Panc1 (cell line): ENCODE results near the gene TAF15.

Source experiments
- POLR2AphosphoS5 ChIP-seq: IDR thresholded peaks from 2 replicates; pipeline ENCODE4 v1.6.1; 2012; ENCODE audit warnings: mild to moderate bottlenecking, low read depth, low read length, moderate library complexity
- SIN3A ChIP-seq: IDR thresholded peaks from 2 replicates; pipeline ENCODE4 v1.6.1; 2012; ENCODE audit warnings: low read depth, mild to moderate bottlenecking, low read length, moderate library complexity, borderline replicate concordance; ENCODE audit not compliant: insufficient read depth
- TCF7L2 ChIP-seq: IDR thresholded peaks from 2 replicates; pipeline ENCODE4 v1.6.1; 2011; ENCODE audit warnings: mild to moderate bottlenecking, low read depth, low read length, inconsistent platforms
- TF ChIP-seq, protein P1 (sequence below): fragments of 450-650 bp; IDR thresholded peaks from 2 replicates; pipeline ENCODE4 v1.5.1; 2017; ENCODE audit warnings: mild to moderate bottlenecking
- TF ChIP-seq, protein P2 (sequence below), 2 experiments: IDR thresholded peaks; 2 replicates each; pipeline ENCODE4 v1.6.1; 2011 to 2012; ENCODE audit warnings: low read depth in 2 of 2, control low read depth in 1 of 2, low read length in 1 of 2, mild to moderate bottlenecking in 1 of 2, moderate library complexity in 1 of 2; ENCODE audit not compliant: insufficient read depth in 1 of 2

DNA sequence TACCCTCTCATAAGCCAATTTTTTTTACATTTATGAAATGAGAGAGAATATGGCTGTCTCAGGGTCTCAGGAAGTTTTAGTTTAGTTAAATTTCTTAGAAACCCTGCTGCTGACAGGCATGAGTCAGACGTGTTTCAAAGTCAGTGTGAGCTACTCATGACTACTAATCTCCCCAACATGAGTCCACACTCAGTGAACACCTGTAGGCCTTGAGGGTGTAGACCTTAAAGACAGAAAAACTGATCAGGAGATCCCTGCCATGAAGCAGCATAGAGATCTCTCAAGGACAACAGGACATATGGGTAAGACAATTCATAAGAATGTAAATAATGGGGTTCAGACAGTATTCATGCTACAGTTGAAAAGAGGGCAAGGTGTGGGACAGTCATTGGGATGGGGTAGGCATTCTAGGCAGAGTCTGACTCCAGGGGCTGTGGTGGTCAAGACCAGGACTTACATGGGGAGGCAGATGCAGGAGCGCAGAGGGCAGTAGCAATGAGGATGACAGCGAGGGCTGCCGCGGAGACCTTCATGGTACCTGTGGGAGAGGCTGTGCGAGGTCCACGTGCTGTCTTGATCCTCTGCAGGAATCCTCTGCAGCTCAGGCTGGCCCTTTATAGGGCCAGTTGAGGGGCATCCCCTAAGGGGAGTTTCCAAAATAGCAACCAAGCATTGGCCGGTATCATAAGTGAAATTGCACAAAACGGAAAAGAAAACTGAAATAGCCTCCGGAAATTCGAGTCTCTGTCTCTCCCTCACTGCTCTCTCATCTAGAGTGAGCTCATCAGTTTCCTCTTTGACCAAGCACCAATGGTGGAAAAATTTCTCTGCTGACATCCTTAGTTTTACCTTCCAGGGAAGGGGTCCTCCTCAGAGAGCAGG, 70.7 kb downstream of the TAF15 start, which contains the start of gene CCL5:
- TF ChIP-seq, protein P1, sequence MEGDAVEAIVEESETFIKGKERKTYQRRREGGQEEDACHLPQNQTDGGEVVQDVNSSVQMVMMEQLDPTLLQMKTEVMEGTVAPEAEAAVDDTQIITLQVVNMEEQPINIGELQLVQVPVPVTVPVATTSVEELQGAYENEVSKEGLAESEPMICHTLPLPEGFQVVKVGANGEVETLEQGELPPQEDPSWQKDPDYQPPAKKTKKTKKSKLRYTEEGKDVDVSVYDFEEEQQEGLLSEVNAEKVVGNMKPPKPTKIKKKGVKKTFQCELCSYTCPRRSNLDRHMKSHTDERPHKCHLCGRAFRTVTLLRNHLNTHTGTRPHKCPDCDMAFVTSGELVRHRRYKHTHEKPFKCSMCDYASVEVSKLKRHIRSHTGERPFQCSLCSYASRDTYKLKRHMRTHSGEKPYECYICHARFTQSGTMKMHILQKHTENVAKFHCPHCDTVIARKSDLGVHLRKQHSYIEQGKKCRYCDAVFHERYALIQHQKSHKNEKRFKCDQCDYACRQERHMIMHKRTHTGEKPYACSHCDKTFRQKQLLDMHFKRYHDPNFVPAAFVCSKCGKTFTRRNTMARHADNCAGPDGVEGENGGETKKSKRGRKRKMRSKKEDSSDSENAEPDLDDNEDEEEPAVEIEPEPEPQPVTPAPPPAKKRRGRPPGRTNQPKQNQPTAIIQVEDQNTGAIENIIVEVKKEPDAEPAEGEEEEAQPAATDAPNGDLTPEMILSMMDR = no peak
- TF ChIP-seq POLR2AphosphoS5 = no peak
- no peak for TF ChIP-seq TCF7L2
- TF ChIP-seq SIN3A = no peak
- TF ChIP-seq, protein P2, sequence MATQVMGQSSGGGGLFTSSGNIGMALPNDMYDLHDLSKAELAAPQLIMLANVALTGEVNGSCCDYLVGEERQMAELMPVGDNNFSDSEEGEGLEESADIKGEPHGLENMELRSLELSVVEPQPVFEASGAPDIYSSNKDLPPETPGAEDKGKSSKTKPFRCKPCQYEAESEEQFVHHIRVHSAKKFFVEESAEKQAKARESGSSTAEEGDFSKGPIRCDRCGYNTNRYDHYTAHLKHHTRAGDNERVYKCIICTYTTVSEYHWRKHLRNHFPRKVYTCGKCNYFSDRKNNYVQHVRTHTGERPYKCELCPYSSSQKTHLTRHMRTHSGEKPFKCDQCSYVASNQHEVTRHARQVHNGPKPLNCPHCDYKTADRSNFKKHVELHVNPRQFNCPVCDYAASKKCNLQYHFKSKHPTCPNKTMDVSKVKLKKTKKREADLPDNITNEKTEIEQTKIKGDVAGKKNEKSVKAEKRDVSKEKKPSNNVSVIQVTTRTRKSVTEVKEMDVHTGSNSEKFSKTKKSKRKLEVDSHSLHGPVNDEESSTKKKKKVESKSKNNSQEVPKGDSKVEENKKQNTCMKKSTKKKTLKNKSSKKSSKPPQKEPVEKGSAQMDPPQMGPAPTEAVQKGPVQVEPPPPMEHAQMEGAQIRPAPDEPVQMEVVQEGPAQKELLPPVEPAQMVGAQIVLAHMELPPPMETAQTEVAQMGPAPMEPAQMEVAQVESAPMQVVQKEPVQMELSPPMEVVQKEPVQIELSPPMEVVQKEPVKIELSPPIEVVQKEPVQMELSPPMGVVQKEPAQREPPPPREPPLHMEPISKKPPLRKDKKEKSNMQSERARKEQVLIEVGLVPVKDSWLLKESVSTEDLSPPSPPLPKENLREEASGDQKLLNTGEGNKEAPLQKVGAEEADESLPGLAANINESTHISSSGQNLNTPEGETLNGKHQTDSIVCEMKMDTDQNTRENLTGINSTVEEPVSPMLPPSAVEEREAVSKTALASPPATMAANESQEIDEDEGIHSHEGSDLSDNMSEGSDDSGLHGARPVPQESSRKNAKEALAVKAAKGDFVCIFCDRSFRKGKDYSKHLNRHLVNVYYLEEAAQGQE (IDR thresholded peaks at IDR 0.05; ENCODE audit: insufficient read depth in 1 of 2, low read depth in 2 of 2, low read length in 1 of 2) = no peak
